Kidney (tissue), 14 donors: ENCODE measurements around the gene SLC1A2. TPM values are rescaled to one million over a fixed set of nuclear protein-coding genes. Genes with fewer than 3 reads are reported as not detected.

ENCODE experiments used
- DNase-seq, 5 donors: peaks; one replicate each; pipeline ENCODE4 v3.0.0-alpha.2; 2013 to 2020
- FAIRE-seq: peaks from 2 replicates; lab custom pipeline; 2012; peaks lifted over from hg19 to GRCh38; lab: Jason Lieb, UNC
- H3K27ac ChIP-seq, 2 donors: one replicate each; pipeline ENCODE4 v1.7.0; 2013; ENCODE audit warnings: low read depth in 2 of 2, low read length in 2 of 2, inconsistent platforms in 1 of 2
- H3K27me3 ChIP-seq: one replicate; pipeline ENCODE4 v1.7.1; 2013; ENCODE audit warnings: low read length, inconsistent platforms; ENCODE audit not compliant: control insufficient read depth, insufficient read depth
- H3K36me3 ChIP-seq, 3 donors: one replicate each; pipeline versions ENCODE4 v1.7.0 to v1.7.1; 2013; ENCODE audit warnings: low read length in 3 of 3, control low read depth in 1 of 3, inconsistent platforms in 1 of 3; ENCODE audit not compliant: insufficient read depth in 3 of 3, control insufficient read depth in 2 of 3
- H3K4me1 ChIP-seq, 3 donors: one replicate each; pipeline versions ENCODE4 v1.7.0 to v1.7.1; 2013; ENCODE audit warnings: low read length in 3 of 3, inconsistent platforms in 1 of 3, low read depth in 1 of 3; ENCODE audit not compliant: control insufficient read depth in 2 of 3, insufficient read depth in 2 of 3
- H3K4me3 ChIP-seq, 3 donors: one replicate each; pipeline versions ENCODE4 v1.7.0 to v1.8.1; 2013; ENCODE audit warnings: low read length in 3 of 3, control low read depth in 1 of 3, inconsistent platforms in 1 of 3
- H3K9ac ChIP-seq, 3 donors: one replicate each; pipeline versions ENCODE4 v1.7.0 to v1.7.1; 2013; ENCODE audit warnings: low read length in 3 of 3, control low read depth in 1 of 3, inconsistent platforms in 1 of 3
- H3K9me3 ChIP-seq, 3 donors: one replicate each; pipeline versions ENCODE4 v1.7.0 to v1.7.1; 2013; ENCODE audit warnings: low read length in 3 of 3, control low read depth in 1 of 3, inconsistent platforms in 1 of 3; ENCODE audit not compliant: control insufficient read depth in 2 of 3, insufficient read depth in 1 of 3
- intact Hi-C: fragments of 100-400 bp; cut with DNase I; formaldehyde crosslinking; loops from one replicate; pipeline ENCODE4 v1.11.1; 2022
- polyA plus RNA-seq: library from polyadenylated mRNA; stranded (reverse); fragments of 350-450 nt; fragmentation: Illumina TruSeq; extraction: RNeasy Lipid Tissue Mini Kit (QIAGEN cat#74804); gene quantifications from one replicate; pipeline ENCODE4 v1.2.3, GENCODE V29; 2014; ENCODE audit warnings: low read depth, low replicate concordance; ENCODE audit not compliant: insufficient read depth
- total RNA-seq: library from RNA; stranded (reverse); fragmentation: NEBNext Ultra II Directional; extraction: Animal tissue kit (Norgen Biotek cat#: 25700); gene quantifications from one replicate; pipeline ENCODE4 v1.2.1, GENCODE V29; 2021
- TF ChIP-seq, protein P1 (sequence below): IDR thresholded peaks from 3 replicates; pipeline ENCODE4 v1.5.1; 2012; ENCODE audit warnings: mild to moderate bottlenecking, moderate library complexity, borderline replicate concordance; ENCODE audit not compliant: insufficient read depth; ENCODE audit errors: extremely low read depth
- donor health status: control.
- donor health status: control.
- donor health status: control.
- donor health status: control.
- donor health status: control.
- donor health status: DM: yes; HTN: yes; CAD: no.
- donor health status: Normal renal cell carcinoma (clear cell type).

Gene SLC1A2
- total and polyA plus RNA-seq, 2 donors from 2014 or later, result 0.11 to 0.28 TPM

DNA sequence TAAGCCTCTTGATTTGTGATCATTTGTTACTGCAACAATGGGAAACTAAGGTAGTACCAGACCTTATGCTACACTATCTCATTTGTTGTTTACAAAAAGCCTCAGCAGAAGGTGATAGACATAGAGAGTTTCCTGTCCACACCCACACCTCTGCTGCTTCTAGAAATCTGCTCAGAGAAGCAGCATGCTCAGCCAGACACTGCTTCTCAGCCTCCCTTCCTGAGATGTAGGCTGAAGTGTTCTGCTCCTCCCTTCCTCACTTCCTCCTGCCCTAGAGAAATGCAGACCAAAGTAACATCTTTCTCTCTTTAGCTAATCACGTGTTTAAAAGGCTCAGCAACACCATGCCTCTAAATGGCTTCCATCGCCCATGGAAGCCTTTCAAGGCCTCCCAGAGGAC, 88.4 kb downstream of the SLC1A2 start:
- no peaks in the 10 kb centered on the region for H3K4me1 ChIP-seq
- TF ChIP-seq, protein P1, sequence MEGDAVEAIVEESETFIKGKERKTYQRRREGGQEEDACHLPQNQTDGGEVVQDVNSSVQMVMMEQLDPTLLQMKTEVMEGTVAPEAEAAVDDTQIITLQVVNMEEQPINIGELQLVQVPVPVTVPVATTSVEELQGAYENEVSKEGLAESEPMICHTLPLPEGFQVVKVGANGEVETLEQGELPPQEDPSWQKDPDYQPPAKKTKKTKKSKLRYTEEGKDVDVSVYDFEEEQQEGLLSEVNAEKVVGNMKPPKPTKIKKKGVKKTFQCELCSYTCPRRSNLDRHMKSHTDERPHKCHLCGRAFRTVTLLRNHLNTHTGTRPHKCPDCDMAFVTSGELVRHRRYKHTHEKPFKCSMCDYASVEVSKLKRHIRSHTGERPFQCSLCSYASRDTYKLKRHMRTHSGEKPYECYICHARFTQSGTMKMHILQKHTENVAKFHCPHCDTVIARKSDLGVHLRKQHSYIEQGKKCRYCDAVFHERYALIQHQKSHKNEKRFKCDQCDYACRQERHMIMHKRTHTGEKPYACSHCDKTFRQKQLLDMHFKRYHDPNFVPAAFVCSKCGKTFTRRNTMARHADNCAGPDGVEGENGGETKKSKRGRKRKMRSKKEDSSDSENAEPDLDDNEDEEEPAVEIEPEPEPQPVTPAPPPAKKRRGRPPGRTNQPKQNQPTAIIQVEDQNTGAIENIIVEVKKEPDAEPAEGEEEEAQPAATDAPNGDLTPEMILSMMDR, result no peak
- no peak for FAIRE-seq

DNA sequence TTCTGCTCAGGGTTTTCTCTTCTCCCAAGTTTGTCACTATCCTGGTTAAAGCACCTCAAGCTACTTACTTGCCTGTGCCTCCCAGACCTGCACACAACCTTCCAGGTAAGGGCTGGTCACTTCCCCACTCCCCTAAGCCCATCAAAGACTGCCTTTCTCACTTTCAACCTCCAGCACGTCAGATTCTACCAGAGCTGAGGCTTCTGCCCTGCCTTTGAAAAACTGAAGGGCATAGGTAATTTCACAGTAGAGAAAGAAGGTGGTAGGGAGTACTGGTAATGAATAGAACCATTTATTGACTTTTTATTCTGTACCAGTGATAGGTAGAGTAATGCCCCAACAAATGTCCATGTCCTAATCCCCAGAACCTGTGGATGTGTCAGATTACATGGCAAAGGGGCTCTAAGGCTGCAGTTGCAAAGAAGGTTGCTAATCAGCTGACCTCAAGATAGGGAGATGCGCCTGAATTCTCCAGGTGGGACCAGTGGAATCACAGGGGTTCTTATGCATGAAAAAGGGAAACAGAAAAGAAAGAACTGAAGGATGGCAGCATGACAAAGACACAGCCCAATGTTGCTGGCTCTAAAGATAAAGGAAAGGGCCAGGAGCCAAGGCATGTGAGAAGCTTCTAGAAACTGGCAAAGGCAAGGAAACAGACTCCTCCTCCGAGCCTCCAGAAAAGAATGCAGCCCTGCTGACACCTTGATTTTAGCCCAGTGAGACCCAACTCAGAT, 89.0 kb downstream of the SLC1A2 start:
- no peaks in the 10 kb centered on the region for H3K9me3 ChIP-seq
- no peak overlapping the region for H3K4me3 ChIP-seq
- intact Hi-C loops, result no loop called here
- TF ChIP-seq, protein P1, result no peak
- H3K9ac ChIP-seq, result no peak overlapping the region
- H3K36me3 ChIP-seq, result no peaks in the 10 kb centered on the region
- FAIRE-seq (no peak), DNase-seq (no peak)
- H3K27ac ChIP-seq, result no peak overlapping the region
- H3K27me3 ChIP-seq, result no peaks in the 10 kb centered on the region
- no peaks in the 10 kb centered on the region for H3K4me1 ChIP-seq

More for the DNA sequence above, 88.4 kb downstream of the SLC1A2 start:
- H3K27me3 ChIP-seq, result no peaks in the 10 kb centered on the region
- intact Hi-C loops, result no loop called here
- H3K27ac ChIP-seq, result no peak overlapping the region
- H3K36me3 ChIP-seq, result no peaks in the 10 kb centered on the region
- no peak overlapping the region for H3K9ac ChIP-seq
- no peaks in the 10 kb centered on the region for H3K9me3 ChIP-seq
- DNase-seq, result no peak
- no peak overlapping the region for H3K4me3 ChIP-seq

DNA sequence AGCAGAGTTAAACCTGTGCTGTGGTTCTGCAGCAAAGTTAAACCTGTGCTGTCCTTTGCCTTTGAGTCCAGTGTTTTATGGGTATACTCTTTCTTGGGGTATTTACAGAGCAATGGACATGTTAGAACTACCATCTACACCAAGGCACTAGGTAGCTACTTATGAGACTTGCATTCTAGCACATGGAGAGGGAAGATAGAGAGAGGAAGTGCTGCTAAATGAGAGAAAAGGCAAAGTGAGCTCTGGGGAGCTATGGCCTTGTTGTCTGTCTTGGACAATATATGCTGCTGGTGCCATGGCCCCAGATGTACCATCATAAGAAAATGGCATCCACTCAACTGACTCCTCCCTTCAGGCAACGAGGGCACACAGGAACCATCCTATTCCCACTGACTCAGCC, 91.5 kb downstream of the SLC1A2 start:
- no peak for FAIRE-seq
- H3K4me1 ChIP-seq, result no peaks in the 10 kb centered on the region
- no peak overlapping the region for H3K27ac ChIP-seq
- no peaks in the 10 kb centered on the region for H3K27me3 ChIP-seq
- no peak for DNase-seq
- H3K9ac ChIP-seq, result no peak overlapping the region
- no peaks in the 10 kb centered on the region for H3K36me3 ChIP-seq
- TF ChIP-seq, protein P1, result no peak
- H3K9me3 ChIP-seq, result no peaks in the 10 kb centered on the region
- H3K4me3 ChIP-seq, result no peak overlapping the region
- intact Hi-C loops, result no loop called here
